ENCODE measurements around the gene SHISA6. TPM values are rescaled to one million over a fixed set of nuclear protein-coding genes. Genes with fewer than 3 reads are reported as not detected.
A peak's percentile ranks its signal among the peaks of the same experiment; 100 is the strongest.

SHISA6 gene
- total and polyA plus RNA-seq, 2 donors (not counting 1 experiment from before 2014, with no cell fraction given): not detected

GRCh38 chr17:11264183-11264871, 23.3 kb downstream of the SHISA6 start:
- Histone ChIP-seq H2AFZ (ENCODE audit: low read length) (no peak overlapping the region), H3K36me3 (ENCODE audit: control insufficient read depth, insufficient read depth, low read length) (no peaks in the 10 kb centered on the region), H3K9ac (ENCODE audit: insufficient read depth, low read length) (no peak overlapping the region), H3K4me1 (ENCODE audit: control insufficient read depth, extremely low read depth, insufficient read depth, low read length) (no peaks in the 10 kb centered on the region), H4K20me1 (ENCODE audit: control insufficient read depth, extremely low read depth, insufficient read depth, low read length) (no peaks in the 10 kb centered on the region), H3K27me3 (ENCODE audit: control insufficient read depth, insufficient read depth, low read length) (no peaks in the 10 kb centered on the region), H3K79me2 (ENCODE audit: control insufficient read depth, insufficient read depth, low read length) (no peaks in the 10 kb centered on the region), H3K27ac (ENCODE audit: insufficient read depth, low read length) (no peak overlapping the region), H3K9me3 (ENCODE audit: control insufficient read depth, insufficient read depth, low read depth, low read length) (no peaks in the 10 kb centered on the region), H3K4me2 (ENCODE audit: extremely low read depth, insufficient read depth, low read length) (no peak overlapping the region), H3K4me3 (replicated peaks in 1 of 4; ENCODE audit: control extremely low read depth in 1 of 4, insufficient read depth in 1 of 4, low read depth in 3 of 4, low read length in 4 of 4) (no peak overlapping the region)
- peak in 1 of 2 donors; percentile 13 for TF ChIP-seq CTCF (conservative IDR thresholded peaks at IDR 0.05 in 1 of 2, IDR thresholded peaks at IDR 0.05 in 1 of 2; ENCODE audit: low read depth in 1 of 2, low read length in 2 of 2)
- TF ChIP-seq EZH2 (IDR thresholded peaks at IDR 0.05; ENCODE audit: low read length, missing control alignments): no peak
- DNase-seq (ENCODE audit: low read depth in 2 of 2): no peak

- Histone ChIP-seq H3K27ac (ENCODE audit: insufficient read depth, low read length) (no peak overlapping the region), H2AFZ (ENCODE audit: low read length) (no peak overlapping the region), H3K36me3 (ENCODE audit: control insufficient read depth, insufficient read depth, low read length) (no peaks in the 10 kb centered on the region), H3K4me1 (ENCODE audit: control insufficient read depth, extremely low read depth, insufficient read depth, low read length) (no peaks in the 10 kb centered on the region), H4K20me1 (ENCODE audit: control insufficient read depth, extremely low read depth, insufficient read depth, low read length) (no peaks in the 10 kb centered on the region), H3K4me2 (ENCODE audit: extremely low read depth, insufficient read depth, low read length) (no peak overlapping the region), H3K9me3 (ENCODE audit: control insufficient read depth, insufficient read depth, low read depth, low read length) (no peaks in the 10 kb centered on the region), H3K9ac (ENCODE audit: insufficient read depth, low read length) (no peak overlapping the region), H3K79me2 (ENCODE audit: control insufficient read depth, insufficient read depth, low read length) (no peaks in the 10 kb centered on the region), H3K27me3 (ENCODE audit: control insufficient read depth, insufficient read depth, low read length) (no peaks in the 10 kb centered on the region), H3K4me3 (replicated peaks in 1 of 4; ENCODE audit: control extremely low read depth in 1 of 4, insufficient read depth in 1 of 4, low read depth in 3 of 4, low read length in 4 of 4) (no peak overlapping the region)
- TF ChIP-seq CTCF (conservative IDR thresholded peaks at IDR 0.05 in 1 of 2, IDR thresholded peaks at IDR 0.05 in 1 of 2; ENCODE audit: low read depth in 1 of 2, low read length in 2 of 2) (no peak), EZH2 (IDR thresholded peaks at IDR 0.05; ENCODE audit: low read length, missing control alignments) (no peak)
- no peak for DNase-seq (ENCODE audit: low read depth in 2 of 2)
Observed at GRCh38 chr17:11267999-11268575, 27.1 kb downstream of the SHISA6 start.

- Histone ChIP-seq H3K36me3 (ENCODE audit: control insufficient read depth, insufficient read depth, low read length) (no peaks in the 10 kb centered on the region), H3K4me3 (replicated peaks in 1 of 4; ENCODE audit: control extremely low read depth in 1 of 4, insufficient read depth in 1 of 4, low read depth in 3 of 4, low read length in 4 of 4) (no peak overlapping the region), H3K9ac (ENCODE audit: insufficient read depth, low read length) (no peak overlapping the region), H4K20me1 (ENCODE audit: control insufficient read depth, extremely low read depth, insufficient read depth, low read length) (no peaks in the 10 kb centered on the region), H3K4me2 (ENCODE audit: extremely low read depth, insufficient read depth, low read length) (no peak overlapping the region), H3K27ac (ENCODE audit: insufficient read depth, low read length) (no peak overlapping the region), H3K9me3 (ENCODE audit: control insufficient read depth, insufficient read depth, low read depth, low read length) (no peaks in the 10 kb centered on the region), H3K79me2 (ENCODE audit: control insufficient read depth, insufficient read depth, low read length) (no peaks in the 10 kb centered on the region), H3K4me1 (ENCODE audit: control insufficient read depth, extremely low read depth, insufficient read depth, low read length) (no peaks in the 10 kb centered on the region), H3K27me3 (ENCODE audit: control insufficient read depth, insufficient read depth, low read length) (no peaks in the 10 kb centered on the region), H2AFZ (ENCODE audit: low read length) (no peak overlapping the region)
- no peak for TF ChIP-seq EZH2 (IDR thresholded peaks at IDR 0.05; ENCODE audit: low read length, missing control alignments)
- TF ChIP-seq CTCF (conservative IDR thresholded peaks at IDR 0.05 in 1 of 2, IDR thresholded peaks at IDR 0.05 in 1 of 2; ENCODE audit: low read depth in 1 of 2, low read length in 2 of 2): no peak
- no peak for DNase-seq (ENCODE audit: low read depth in 2 of 2)
Observed at GRCh38 chr17:11269210-11269609, 28.2 kb downstream of the SHISA6 start.

Data from fibroblast of lung (primary cell).